Skin epidermis (tissue), 12 donors: ENCODE measurements around the gene TM4SF1.
A peak's percentile ranks its signal among the peaks of the same experiment; 100 is the strongest.
"Not testable (repeated sequence)": the region's sequence is repeated elsewhere in the genome, so short reads cannot be mapped to it uniquely, and the experiment has no call there.

Experiments
- H3K27ac ChIP-seq, 21 experiments: fragments of 200-600 bp; sonication (generic) in 11 of 21; one replicate each; pipeline ENCODE4 v1.5.0; 2020; ENCODE audit warnings: mild to moderate bottlenecking in 3 of 21, inconsistent platforms in 2 of 21, moderate library complexity in 2 of 21
- H3K4me3 ChIP-seq, 7 experiments: fragments of 200-600 bp; sonication (generic) in 2 of 7; one replicate each; pipeline ENCODE4 v1.5.0; 2020; ENCODE audit warnings: inconsistent platforms in 2 of 7, mild to moderate bottlenecking in 2 of 7, moderate library complexity in 1 of 7

Gene TM4SF1

GRCh38 chr3:149396476-149396875 is 19.0 kb upstream of the TM4SF1 start:
- Histone ChIP-seq H3K27ac (no peak overlapping the region), H3K4me3 (no peak overlapping the region)

- Histone ChIP-seq H3K4me3 (no peak overlapping the region), H3K27ac (peak overlapping the region in 4 of 21 experiments; percentile 1 to 26 (median 8))
Measured at GRCh38 chr3:149395107-149396089, 17.9 kb upstream of the TM4SF1 start.

DNA sequence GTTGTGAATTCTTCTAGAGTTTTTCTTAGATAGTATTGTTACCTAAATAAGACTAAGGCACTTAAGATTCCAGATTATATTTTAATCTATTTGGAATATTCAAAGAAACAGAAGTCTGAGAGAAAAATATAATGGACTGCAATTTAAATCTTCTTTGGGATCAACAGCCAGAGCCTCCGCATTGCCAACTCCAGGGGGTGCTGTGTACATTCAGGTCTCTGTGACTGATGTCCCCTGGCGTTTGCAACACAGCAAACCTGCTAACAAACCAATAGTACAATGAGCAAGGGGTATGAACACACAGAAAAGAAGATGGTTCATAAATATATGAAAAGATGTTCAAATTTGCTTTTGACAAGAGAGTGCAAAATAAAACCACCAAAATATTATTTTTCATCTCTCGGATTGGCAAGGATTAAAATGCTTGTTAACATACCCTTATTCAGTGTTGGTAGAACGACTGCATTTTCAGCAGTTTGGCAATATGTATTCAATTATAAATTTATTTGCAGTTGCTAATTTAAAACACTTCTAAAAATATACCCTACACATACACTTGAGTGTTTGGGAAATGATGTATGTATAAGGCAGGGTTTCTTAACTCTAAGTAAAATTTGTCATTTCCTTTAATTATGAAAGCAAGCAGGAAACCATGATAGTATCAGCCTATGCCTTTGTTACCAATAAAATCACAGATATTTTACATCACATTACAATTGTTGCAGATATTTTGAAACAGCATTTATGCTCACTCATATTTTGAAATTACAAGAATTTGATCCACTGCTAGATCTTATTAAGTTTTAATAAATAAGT is 16.1 kb upstream of the TM4SF1 start:
- peak overlapping the region in 1 of 21 experiments; percentile 1 for H3K27ac ChIP-seq

GRCh38 chr3:149391960-149392359 is 14.5 kb upstream of the TM4SF1 start:
- H3K27ac ChIP-seq, result no peak overlapping the region
- no peak overlapping the region for H3K4me3 ChIP-seq

More for the DNA sequence above, 16.1 kb upstream of the TM4SF1 start:
- no peak overlapping the region for H3K4me3 ChIP-seq

DNA sequence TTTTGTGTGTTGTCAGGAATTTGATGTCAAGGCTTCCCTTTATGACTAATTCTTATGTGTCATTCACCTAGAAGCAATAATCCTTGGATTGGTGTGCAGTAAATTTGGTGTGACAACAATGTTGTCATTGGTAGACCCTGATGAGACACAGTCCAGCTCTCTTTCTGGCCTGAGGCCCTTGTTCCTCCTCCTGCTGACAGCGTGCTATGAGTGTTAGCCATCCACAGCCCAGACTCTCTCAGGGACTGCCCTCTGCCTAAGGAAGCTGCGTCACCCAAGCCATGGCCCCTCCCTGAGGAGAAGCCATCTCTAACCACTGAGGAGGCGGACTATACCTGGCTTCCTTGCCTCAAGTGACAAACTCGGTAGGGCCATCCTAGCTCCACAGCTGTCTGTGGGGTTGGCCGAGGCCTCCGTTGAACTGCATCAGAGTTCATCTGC is 13.3 kb upstream of the TM4SF1 start:
- Histone ChIP-seq H3K27ac (peak overlapping the region in 2 of 21 experiments; percentile 37 to 40), H3K4me3 (no peak overlapping the region)

DNA sequence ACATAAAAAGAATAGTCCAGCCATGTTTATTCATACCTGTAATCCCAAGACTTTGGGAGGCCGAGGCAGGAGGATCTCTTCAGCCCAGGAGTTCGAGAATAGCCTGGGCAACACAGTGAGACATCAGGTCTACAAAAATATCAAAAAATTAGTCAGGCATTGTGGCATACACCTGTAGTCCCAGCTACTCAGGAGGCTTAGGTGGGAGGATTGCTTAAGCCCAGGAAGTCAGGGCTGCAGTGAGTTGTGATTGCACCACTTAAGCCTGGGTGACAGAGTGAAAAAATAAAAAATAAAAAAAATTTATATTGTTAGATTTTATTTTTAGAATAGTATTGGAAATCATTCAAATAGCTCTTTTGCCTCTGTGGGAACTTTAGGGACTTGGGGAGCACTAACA is 12.8 kb upstream of the TM4SF1 start:
- Histone ChIP-seq H3K4me3 (no peak overlapping the region), H3K27ac (no peak overlapping the region)

DNA sequence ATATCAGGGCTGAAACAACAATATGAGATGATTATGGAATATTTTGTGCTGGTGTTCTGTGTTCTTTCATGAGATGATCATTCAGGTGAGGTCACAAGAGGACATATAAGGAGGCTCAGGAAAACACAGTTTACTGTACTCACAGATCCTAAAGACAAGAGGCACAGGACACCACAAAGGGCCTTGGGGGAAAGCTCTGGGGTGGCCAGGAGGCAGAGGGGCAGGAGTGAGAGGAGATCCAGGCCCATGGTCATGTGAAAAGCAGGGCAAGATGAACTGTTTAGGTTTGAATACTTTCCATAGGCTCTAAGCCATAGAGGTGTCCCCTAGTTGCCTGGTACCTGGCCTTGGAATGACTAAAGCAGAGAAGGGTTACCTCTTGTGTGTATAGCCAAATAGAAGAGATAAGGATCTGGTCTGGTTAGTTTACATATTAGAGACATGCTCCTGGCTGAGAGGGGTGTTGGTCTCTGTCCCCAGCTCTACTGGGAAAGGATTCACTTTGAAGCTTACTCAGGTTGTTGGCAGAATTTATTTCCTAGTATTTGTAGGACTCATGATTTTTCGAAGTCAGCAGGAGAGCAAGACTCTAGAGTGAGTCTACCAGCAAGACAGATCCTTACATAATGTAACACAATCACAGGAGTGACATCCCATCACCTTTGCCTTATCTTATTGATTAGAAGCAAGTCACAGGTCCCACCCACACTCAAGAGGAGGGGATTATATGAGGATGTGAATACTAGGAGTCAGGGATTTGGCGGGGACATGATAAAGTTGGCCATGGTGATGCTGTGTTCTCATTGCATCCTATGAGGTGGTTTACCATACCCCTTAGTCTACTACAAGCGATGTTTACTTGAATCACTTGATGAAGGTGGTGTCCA is 11.3 kb upstream of the TM4SF1 start:
- H3K4me3 ChIP-seq, result no peak overlapping the region
- peak overlapping the region in 15 of 21 experiments; percentile 16 to 90 (median 71) for H3K27ac ChIP-seq

- peak overlapping the region in 13 of 21 experiments; percentile 16 to 90 (median 82) for H3K27ac ChIP-seq
- no peak overlapping the region for H3K4me3 ChIP-seq
Measured at GRCh38 chr3:149388001-149388440, 10.6 kb upstream of the TM4SF1 start.

- Histone ChIP-seq H3K27ac (peak overlapping the region in 19 of 21 experiments; percentile 52 to 90 (median 79)), H3K4me3 (no peak overlapping the region)
Measured at GRCh38 chr3:149386299-149386606, 8.8 kb upstream of the TM4SF1 start.

- no peak overlapping the region for H3K4me3 ChIP-seq
- H3K27ac ChIP-seq, result peak overlapping the region in 19 of 21 experiments; percentile 52 to 90 (median 79)
Measured at GRCh38 chr3:149385617-149386298, 8.3 kb upstream of the TM4SF1 start.

DNA sequence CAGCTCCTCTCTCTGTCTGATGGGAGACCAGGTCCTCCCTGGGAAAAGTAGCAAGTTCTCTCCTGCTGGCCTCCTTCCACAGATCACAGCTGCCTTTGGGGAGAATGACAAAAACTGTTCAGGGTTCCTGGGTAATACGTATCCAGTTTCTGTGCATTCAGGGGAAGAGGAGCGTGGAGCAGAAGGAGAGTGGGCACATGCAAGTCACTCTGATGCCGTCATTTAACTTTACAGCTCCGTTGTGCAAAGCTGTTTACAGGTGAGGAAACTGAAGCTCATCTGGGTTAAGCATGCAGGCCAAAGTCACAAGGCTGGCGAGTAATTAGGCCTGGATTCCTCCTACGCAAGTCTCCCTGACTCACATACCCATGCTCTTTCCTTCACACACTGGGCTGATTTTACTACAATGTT is 7.5 kb upstream of the TM4SF1 start:
- Histone ChIP-seq H3K27ac (peak overlapping the region in 17 of 21 experiments; percentile 29 to 90 (median 68)), H3K4me3 (no peak overlapping the region)

GRCh38 chr3:149384167-149384566 is 6.7 kb upstream of the TM4SF1 start:
- Histone ChIP-seq H3K27ac (peak overlapping the region in 7 of 21 experiments; percentile 20 to 90 (median 81)), H3K4me3 (no peak overlapping the region)

GRCh38 chr3:149383703-149384102 is 6.3 kb upstream of the TM4SF1 start:
- Histone ChIP-seq H3K27ac (peak overlapping the region in 3 of 21 experiments; percentile 20 to 90 (median 73)), H3K4me3 (no peak overlapping the region)

DNA sequence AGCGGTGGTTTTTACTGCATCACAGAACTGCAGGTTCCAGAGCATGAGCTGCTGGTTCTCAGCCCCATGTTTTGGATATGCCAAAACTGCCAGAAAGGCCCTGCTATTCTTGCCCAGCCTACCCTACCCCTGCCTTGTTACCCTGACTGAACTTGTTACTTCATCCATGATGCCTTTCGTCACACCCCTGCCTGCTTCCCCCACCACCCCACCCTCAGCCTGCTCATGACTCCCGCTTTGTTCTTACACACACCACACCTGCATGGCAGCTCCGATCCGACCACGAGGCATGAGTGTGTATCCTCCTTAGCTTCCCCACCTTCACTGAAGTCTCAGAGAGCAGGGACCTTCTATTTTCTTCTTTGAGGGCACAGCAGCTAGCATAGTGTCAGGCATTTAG is 5.1 kb upstream of the TM4SF1 start:
- no peak overlapping the region for H3K4me3 ChIP-seq
- peak overlapping the region in 4 of 21 experiments; percentile 13 to 56 (median 31) for H3K27ac ChIP-seq

DNA sequence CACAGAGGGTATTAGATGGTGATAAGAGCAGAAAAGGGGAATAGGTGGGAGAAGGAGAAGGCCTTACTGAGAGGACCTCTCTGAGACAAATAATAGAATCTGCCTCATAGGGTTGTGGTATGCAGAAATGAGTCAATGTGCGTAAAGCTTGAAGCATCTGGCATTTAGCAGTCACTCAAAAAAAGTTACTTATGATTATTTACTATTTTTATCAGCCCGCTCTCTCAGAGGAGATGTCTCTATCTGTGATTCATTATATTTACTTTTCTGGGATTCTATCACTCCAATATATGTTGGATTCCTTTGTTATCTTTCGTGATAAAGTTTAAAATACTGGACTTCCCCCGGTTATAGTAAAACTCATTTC is 4.6 kb upstream of the TM4SF1 start:
- peak overlapping the region in 5 of 21 experiments; percentile 13 to 56 (median 14) for H3K27ac ChIP-seq
- H3K4me3 ChIP-seq, result no peak overlapping the region

DNA sequence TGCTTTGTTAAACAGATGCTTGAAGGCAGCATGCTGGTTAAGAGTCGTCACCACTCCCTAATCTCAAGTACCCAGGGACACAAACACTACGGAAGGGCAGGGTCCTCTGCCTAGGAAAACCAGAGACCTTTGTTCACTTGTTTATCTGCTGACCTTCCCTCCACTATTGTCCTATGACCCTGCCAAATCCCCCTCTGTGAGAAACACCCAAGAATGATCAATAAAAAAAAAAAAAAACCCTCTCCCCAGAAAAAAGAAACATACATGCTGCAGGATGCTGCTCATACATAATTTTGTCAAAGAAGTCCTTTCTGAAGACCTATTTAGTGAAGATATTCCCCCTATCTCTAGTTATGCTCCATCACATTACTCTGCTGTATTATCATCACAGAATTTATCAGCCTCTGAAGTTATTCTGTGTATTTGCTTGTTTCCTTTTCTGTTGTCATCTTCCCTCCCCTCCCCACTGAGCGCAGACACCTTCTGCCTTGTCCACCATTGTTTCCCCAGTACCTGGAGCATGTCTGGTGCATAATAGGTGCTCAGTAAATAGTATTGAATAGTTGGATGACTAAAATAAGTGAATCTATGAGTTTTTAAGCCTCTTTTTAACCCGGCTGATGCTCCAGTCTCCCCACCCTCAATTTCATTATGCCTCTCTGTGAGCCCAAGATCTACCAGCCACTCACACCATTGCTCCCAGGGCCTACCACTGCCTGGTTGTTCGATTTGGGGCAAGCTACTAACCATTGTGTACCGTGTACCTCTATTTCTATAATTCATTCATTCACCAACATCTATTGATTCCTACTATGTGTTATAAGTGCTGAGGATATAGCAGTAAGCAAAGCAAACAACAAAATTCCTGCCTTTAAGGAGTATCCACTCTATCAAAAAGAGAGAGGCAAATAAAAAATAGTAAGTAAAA is 4.0 kb upstream of the TM4SF1 start:
- Histone ChIP-seq H3K27ac (peak overlapping the region in 4 of 21 experiments; percentile 14 to 59 (median 35)), H3K4me3 (no peak overlapping the region)

GRCh38 chr3:149380220-149380619 is 2.8 kb upstream of the TM4SF1 start:
- not testable (repeated sequence) for H3K27ac ChIP-seq, H3K4me3 ChIP-seq
